ENCODE results near the gene PURA.

GRCh38 chr5:140140435-140140834, 26.5 kb downstream of the PURA start:
- TF ChIP-seq CTCF (IDR thresholded peaks at IDR 0.05): no peak
- TF ChIP-seq POLR2A (IDR thresholded peaks at IDR 0.05): no peak
